GM12865 (cell line): ENCODE data around the gene RFX5.
A peak's percentile ranks its signal among the peaks of the same experiment; 100 is the strongest.

ENCODE experiments used
- DNase-seq: peaks from one replicate; pipeline ENCODE4 v3.0.0; 2010; ENCODE audit warnings: low read depth
- H3K4me3 ChIP-seq: 2 replicates; pipeline ENCODE4 v1.5.1; 2011; ENCODE audit warnings: mild to moderate bottlenecking, low read depth, low read length, control low read depth
- TF ChIP-seq, protein P1 (sequence below): IDR thresholded peaks from 2 replicates; pipeline ENCODE4 v1.5.1; 2011; ENCODE audit warnings: low read length, control low read depth, low read depth, inconsistent platforms; ENCODE audit not compliant: insufficient read depth; ENCODE audit errors: missing control alignments

RFX5 gene

DNA sequence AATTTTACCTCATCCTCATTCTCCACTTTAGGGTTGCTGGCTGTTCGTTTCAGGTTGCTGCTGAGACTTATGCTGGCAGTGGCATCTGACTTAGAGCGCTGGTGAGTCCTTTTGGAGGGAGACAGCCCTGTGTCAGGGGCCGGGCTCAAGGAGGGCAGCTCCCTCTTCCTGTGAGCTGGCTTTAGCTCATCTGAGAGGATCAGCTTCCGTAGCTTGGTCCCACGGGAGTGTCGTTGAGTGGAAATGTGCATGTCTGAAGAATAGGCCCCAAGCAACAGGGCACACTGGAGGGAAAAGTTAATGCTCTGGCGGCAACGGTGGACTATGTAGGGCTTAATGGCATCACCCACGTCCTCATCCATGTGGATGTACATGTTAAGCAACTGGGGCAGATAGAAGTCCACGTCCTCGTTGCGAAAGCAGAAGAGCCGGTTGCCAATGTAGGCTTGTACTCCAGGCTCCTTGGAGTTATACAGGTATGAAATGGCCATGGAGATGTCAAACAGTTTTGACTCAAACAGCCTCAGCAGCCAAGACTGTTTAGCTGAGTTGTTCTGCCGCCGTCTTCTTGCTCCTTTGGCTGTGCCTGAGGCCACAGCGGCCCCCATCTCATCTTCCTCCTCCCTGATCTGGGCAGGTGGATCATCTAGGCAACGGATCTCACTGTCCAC, 31.4 kb downstream of the RFX5 start:
- TF ChIP-seq, protein P1, sequence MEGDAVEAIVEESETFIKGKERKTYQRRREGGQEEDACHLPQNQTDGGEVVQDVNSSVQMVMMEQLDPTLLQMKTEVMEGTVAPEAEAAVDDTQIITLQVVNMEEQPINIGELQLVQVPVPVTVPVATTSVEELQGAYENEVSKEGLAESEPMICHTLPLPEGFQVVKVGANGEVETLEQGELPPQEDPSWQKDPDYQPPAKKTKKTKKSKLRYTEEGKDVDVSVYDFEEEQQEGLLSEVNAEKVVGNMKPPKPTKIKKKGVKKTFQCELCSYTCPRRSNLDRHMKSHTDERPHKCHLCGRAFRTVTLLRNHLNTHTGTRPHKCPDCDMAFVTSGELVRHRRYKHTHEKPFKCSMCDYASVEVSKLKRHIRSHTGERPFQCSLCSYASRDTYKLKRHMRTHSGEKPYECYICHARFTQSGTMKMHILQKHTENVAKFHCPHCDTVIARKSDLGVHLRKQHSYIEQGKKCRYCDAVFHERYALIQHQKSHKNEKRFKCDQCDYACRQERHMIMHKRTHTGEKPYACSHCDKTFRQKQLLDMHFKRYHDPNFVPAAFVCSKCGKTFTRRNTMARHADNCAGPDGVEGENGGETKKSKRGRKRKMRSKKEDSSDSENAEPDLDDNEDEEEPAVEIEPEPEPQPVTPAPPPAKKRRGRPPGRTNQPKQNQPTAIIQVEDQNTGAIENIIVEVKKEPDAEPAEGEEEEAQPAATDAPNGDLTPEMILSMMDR = no peak
- no peak for DNase-seq
- H3K4me3 ChIP-seq = no peak overlapping the region

DNA sequence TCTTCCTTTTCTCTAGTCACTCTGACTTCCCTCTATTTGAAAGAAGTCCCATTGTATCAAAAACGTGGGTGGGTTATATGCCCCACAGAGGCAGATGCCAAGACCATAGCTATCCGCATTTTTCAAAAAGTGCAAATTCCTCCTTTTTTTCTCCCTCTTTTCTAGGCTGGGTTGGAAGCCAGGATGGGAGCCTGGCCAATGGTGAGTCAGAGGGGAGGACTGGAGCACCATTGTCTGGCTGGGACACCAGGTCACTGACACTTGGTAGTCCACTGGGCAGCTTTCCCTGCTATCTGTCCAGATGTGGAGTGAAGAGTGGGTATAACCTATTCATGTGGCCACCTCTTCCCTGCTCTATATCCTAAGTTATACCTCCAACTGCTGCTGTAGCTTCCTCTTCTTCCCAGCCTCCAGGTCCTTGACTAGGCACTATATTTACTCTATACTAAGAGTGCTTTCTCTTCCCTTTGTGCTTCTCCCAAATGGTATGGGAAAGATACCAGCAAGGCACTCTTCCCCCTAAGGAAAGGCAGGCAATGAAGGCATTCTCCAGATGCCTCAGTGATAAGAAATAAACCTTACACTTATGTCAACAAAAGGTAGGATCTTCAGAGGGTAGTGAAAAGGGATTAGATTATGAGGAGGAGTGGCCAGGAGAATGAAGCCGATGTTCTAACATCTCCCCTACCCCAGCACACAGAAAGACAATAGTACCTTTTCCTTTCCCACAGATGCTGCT, 32.7 kb downstream of the RFX5 start:
- no peak for DNase-seq
- TF ChIP-seq, protein P1 = no peak
- no peak overlapping the region for H3K4me3 ChIP-seq

GRCh38 chr1:151313501-151313900, 33.6 kb downstream of the RFX5 start:
- TF ChIP-seq, protein P1 = no peak
- no peak for DNase-seq
- no peak overlapping the region for H3K4me3 ChIP-seq

DNA sequence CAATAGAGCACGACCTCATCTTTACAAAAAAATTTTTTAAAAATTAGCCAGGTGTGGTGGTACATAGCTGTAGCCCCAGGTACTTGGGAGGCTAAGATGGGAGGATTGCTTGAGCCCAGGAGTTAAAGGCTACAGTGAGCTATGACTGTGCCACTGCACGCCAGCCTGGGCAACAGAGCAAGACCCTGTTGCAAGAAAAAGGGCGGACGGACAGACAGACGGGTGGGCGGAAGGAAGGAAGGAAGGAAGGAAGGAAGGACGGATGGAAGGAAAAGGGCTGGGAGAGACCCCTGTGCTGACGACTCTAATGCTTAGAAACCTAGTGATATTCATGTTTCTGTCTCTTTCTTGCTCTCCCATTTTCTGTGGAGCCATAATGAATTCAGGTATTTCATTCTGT, 34.2 kb downstream of the RFX5 start:
- DNase-seq = no peak
- no peak overlapping the region for H3K4me3 ChIP-seq
- TF ChIP-seq, protein P1 = no peak

DNA sequence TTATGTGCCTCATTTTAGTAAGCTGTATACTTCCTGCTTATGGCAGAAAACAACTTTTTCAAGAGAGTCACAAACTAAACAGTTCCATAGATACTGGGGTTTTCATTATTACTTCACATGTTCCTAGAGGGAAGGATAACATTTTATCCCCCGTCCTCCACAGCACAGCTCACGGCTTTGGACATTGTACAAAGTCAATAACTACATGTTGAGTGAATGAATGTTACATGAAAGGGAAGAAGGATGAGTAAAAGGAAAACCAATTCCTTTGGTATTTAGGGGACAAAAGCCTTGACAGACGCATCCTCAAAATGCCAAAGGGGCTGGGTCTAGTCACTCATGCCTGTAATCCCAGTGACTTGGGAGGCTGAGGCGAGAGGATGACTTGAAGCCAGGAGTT, 34.6 kb downstream of the RFX5 start:
- no peak for DNase-seq
- TF ChIP-seq, protein P1 = no peak

DNA sequence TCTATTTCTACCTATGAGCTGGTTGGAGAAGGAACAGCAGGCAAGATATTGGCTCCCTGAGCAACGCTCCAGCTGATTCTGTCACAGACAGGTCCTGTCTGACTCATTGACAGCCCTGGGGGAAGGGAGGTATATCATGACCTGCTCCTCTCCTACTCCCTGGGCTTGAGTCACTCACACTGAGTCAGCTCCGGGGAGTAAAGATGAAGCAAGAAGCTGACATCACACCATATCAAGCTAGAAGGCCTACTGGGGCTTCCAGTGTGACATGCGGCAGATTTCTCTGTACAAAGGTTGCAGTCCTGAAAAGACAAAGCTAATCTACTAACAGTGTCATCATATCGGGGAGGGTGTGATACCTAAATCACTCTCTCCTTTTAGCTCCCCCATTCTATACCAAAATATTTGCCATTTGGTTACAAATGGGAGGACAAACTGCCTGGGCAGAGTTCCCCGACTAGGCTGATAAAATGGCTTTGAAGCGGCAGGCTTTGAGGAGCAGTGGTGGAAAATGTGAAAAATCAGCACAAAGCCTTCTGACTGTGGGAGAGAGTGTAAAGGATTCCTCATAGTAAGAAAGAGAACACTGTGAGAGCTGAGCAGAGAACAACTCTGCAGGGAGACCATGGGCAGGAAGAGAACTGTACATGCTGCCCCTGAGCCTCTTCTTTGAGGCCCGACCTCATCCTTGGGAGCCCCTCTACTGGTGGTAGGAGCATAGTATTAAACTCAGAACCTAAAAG, 35.3 kb downstream of the RFX5 start:
- DNase-seq = peak; percentile 10
- TF ChIP-seq, protein P1 = no peak
- H3K4me3 ChIP-seq = no peak overlapping the region

More for the DNA sequence above, 34.6 kb downstream of the RFX5 start:
- no peak overlapping the region for H3K4me3 ChIP-seq
